Activated naive CD4-positive, alpha-beta T cell (primary cell): Measurements from ENCODE around the gene TLK1.
"Not testable (repeated sequence)": the region's sequence is repeated elsewhere in the genome, so short reads cannot be mapped to it uniquely, and the experiment has no call there.

Source experiments
- DNase-seq, 4 experiments: peaks; one replicate each; lab custom pipeline; 2025; lab: John Stamatoyannopoulos, UW

TLK1 gene

GRCh38 chr2:171143670-171144062, 17.0 kb downstream of the TLK1 start:
- DNase-seq: no peak

DNA sequence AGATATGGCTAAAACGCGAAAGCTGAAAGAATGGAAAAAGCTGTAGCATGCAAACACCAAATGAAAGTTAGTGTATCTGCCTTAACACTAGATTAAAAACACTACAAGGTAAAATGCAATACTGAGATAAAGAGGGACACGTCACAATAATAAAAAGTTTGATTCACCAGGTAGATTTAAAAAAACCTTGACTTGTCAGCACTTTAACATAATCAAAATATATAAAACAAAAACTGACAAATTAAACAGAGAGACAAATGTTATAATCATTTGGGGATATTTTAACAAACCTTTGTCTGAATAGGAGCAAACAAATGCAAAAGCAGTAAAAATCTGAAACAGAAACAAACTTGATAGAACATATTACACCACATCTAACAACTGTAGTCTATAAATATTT, 18.3 kb downstream of the TLK1 start:
- no peak for DNase-seq

- DNase-seq: no peak
Measured at GRCh38 chr2:171141320-171141719, 19.4 kb downstream of the TLK1 start.

- no peak for DNase-seq
Measured at GRCh38 chr2:171139860-171140259, 20.8 kb downstream of the TLK1 start.

DNA sequence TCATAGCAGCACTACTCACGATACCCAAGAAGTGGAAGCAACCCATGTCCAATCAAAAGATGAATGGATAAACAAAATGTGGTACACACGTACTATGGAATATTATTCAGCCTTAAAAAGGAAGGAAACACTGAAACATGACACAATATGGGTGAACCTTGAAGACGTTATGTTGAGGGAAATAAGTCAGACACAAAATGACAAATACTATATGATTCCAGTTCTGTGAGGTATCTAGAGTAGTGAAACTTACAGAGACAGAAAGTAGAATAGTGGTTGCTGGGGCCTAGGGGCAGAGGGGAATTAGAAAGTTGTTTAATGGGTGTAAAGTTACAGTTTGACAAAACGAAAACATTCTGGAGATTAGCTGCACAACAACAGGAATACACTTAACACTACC, 24.7 kb downstream of the TLK1 start:
- no peak for DNase-seq

DNA sequence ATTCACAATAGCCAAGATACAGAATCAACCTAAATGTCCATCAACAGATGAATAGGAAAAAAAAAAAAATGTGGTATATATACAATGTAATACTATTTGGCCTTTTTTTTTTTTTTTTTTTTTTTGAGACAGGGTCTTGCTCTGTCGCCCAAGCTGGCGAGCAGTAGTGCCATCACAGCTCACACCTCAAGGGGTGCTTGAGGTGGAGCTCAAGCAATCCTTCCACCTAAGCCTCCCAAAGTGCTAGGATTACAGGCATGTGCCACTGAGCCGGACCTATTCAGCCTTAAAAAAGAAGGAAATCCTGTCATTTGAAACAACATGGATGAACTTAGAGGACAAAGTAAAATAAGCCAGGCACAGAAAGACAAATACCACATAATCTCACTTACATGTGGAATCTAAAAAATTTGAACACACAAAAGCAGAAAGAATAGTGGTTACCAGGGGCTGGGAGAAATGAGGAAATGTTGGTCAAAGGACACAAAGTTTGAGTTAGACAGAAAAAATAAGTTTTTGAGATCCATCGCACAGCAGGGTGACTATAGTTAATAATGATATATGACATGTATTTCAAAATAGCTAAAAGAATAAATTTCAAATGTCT, 26.0 kb downstream of the TLK1 start:
- no peak for DNase-seq

GRCh38 chr2:171132086-171132485, 28.6 kb downstream of the TLK1 start:
- no peak for DNase-seq

DNA sequence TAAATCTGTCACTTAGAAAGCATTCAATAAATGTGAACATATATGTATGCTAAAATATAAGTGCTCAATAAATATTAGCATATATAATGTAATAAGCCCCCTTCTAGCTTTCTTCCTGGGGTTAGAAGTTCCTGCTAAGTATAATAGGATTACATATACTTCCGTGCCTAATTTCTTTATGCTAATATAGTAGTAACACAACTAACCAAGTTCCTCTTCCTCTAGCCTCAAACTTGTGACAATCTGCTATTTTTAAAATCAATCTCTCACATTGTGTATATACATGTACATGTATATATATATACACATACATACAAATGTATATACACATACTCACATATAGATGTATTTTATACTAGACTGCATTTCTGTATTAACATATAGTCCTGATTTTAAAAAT, 32.2 kb downstream of the TLK1 start:
- DNase-seq: no peak

DNA sequence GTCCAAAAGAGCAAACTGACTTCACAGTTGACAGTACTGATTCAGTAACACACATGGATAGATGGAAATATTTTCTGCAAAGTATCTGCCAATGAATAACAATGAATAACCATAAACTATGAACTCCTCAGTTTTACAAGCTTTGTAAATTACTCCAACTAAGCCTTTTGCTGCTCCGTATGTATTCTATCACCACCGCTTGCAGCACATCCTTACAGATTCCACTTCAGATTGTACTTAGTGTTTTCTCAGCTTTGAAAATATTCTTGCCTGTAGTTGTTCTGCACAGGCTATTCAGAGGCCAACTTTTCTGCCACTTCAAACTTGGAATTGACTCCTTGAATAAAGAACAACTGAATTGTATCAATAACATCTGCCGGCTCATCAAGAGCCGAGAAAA, 36.2 kb downstream of the TLK1 start:
- DNase-seq: no peak

GRCh38 chr2:171109571-171109970, 51.1 kb downstream of the TLK1 start:
- DNase-seq: no peak

GRCh38 chr2:171109020-171109419, 51.7 kb downstream of the TLK1 start:
- no peak for DNase-seq

DNA sequence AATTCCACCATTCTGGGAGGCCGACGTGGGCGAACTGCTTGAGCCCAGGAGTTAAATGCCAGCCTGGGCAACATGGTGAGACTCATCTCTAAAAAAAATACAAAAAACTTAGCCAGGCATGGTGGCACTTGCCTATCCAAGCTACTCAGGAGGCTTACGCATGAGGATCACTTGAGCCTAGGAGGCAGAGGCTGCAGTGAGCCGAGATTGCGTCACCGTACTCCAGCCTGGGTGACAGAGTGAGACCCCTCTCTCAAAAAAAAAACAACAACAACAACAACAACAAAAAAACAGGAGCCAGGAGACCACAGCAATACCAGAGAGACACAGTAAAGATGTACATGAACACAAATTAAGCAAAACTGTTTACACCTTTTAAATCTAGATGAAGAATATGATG, 52.9 kb downstream of the TLK1 start:
- no peak for DNase-seq

- DNase-seq: no peak
Measured at GRCh38 chr2:171104379-171104778, 56.3 kb downstream of the TLK1 start.

DNA sequence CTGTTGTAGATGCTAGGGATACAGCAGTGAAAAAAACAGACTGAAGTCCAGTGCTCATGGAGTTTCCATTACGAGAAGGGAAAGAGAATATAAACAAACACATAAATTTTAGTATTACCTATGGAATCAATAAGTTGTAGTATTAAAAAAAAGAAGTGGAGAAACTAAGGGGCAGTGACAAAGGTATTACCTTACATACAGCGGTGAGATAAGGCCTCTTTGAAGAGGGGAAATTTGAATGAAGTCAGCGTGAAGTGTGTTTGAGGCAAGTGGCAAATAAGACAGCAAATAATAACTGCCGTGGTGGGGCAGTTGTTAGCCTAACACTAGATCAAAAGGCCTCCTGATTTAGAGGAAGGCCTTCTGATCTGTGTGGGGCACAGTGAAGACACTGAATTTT, 57.9 kb downstream of the TLK1 start:
- DNase-seq: no peak

- DNase-seq: no peak
Measured at GRCh38 chr2:171100370-171100769, 60.3 kb downstream of the TLK1 start.

DNA sequence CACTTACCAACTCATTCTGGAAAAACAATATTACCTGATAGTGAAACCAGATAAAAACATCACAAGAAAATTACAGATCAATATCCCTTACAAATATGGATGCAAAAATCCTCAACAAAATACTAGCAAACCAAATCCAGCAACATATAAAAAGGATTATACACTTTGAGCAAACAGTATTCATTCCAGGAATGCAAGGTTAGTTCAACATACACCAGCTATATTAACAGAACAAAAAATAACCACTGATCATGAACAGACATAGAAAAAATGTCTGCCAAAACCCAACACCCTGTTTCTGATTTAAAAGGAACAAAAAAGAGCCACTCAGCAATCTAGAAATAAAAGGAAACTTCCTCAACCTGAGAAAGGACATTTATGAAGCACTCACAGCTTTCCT, 62.1 kb downstream of the TLK1 start:
- no peak for DNase-seq

GRCh38 chr2:171095014-171095582, 65.6 kb downstream of the TLK1 start:
- DNase-seq: no peak

- not testable (repeated sequence) for DNase-seq
Measured at GRCh38 chr2:171091517-171091916, 69.2 kb downstream of the TLK1 start.

GRCh38 chr2:171089489-171089888, 71.2 kb downstream of the TLK1 start:
- DNase-seq: no peak

- no peak for DNase-seq
Measured at GRCh38 chr2:171088057-171088834, 72.4 kb downstream of the TLK1 start.

- no peak for DNase-seq
Measured at GRCh38 chr2:171087547-171087946, 73.1 kb downstream of the TLK1 start.

GRCh38 chr2:171086352-171087290, 74.1 kb downstream of the TLK1 start:
- DNase-seq: peak in 2 of 4 experiments; percentile 6 to 21
